ENCODE measurements around the gene EFEMP1. TPM values are rescaled to one million over a fixed set of nuclear protein-coding genes. Genes with fewer than 3 reads are reported as not detected.

Gene EFEMP1
- total and polyA plus RNA-seq, 8 donors: 7.0 to 50.8 (median 21.0) TPM

Other genes starting within 250 kb of the EFEMP1 start
- gene PNPT1, start 229.9 kb downstream of the EFEMP1 start, total RNA-seq: 10 to 100 TPM in 5 of 6 donors, 1 to 10 TPM in 1; 8.9 to 17.6 (median 13.8) TPM
- gene PNPT1, start 229.9 kb downstream of the EFEMP1 start, polyA plus RNA-seq: 1 to 10 TPM; 5.5 to 7.5 TPM

Measured in pancreas (tissue), 8 donors.